H1 (cell line): ENCODE results near the gene DOC2A. TPM values are rescaled to one million over a fixed set of nuclear protein-coding genes. Genes with fewer than 3 reads are reported as not detected.
A peak's percentile ranks its signal among the peaks of the same experiment; 100 is the strongest.

Source experiments
- CTCF ChIA-PET: fragments of 300-600 bp; sonication (Branson Sonifier 250); formaldehyde crosslinking; loops from one replicate; lab custom pipeline; 2021; ENCODE audit not compliant: partially characterized antibody; lab: Charles Lee
- POLR2A ChIA-PET: fragments of 300-600 bp; sonication (Branson Sonifier 250); formaldehyde crosslinking; loops from one replicate; lab custom pipeline; 2021; ENCODE audit warnings: inconsistent platforms; ENCODE audit not compliant: partially characterized antibody; lab: Charles Lee
- DNase-seq, 2 experiments: peaks; one replicate each; pipeline versions ENCODE4 v3.0.0 to v3.0.0-alpha.2; 2010 to 2022; ENCODE audit warnings: low spot score in 2 of 2, low read depth in 1 of 2, mixed read lengths in 1 of 2
- FAIRE-seq: peaks from 2 replicates; lab custom pipeline; 2011; peaks lifted over from hg19 to GRCh38; lab: Jason Lieb, UNC
- H2AFZ ChIP-seq: 2 replicates; pipeline ENCODE4 v1.8.1; 2012; ENCODE audit warnings: low read length, inconsistent platforms
- H2AK5ac ChIP-seq: 2 replicates; pipeline ENCODE4 v1.6.1; 2013; ENCODE audit warnings: low read depth, low read length
- H2BK120ac ChIP-seq: replicated peaks from 2 replicates; pipeline ENCODE3; 2013; ENCODE audit warnings: low read depth, low read length, inconsistent platforms
- H2BK12ac ChIP-seq: 2 replicates; pipeline ENCODE4 v1.6.1; 2013; ENCODE audit warnings: low read depth, low read length
- H2BK15ac ChIP-seq: 2 replicates; pipeline ENCODE4 v1.6.1; 2013; ENCODE audit warnings: low read length
- H2BK20ac ChIP-seq: 2 replicates; pipeline ENCODE4 v1.6.1; 2013; ENCODE audit warnings: low read length
- H2BK5ac ChIP-seq: 2 replicates; pipeline ENCODE4 v1.6.1; 2013; ENCODE audit warnings: low read depth, low read length
- H3K14ac ChIP-seq: 2 replicates; pipeline ENCODE4 v1.6.1; 2013; ENCODE audit warnings: inconsistent platforms; ENCODE audit not compliant: insufficient read length
- H3K18ac ChIP-seq: 2 replicates; pipeline ENCODE4 v1.6.1; 2013; ENCODE audit warnings: low read length; ENCODE audit errors: extremely low read depth
- H3K23ac ChIP-seq: 2 replicates; pipeline ENCODE4 v1.6.1; 2013; ENCODE audit warnings: inconsistent platforms; ENCODE audit not compliant: insufficient read length
- H3K23me2 ChIP-seq: 2 replicates; pipeline ENCODE4 v1.6.1; 2013; ENCODE audit warnings: low read depth, low read length
- H3K27ac ChIP-seq: 2 replicates; pipeline ENCODE4 v1.6.1; 2011; ENCODE audit warnings: low read depth, low read length, inconsistent platforms
- H3K27me3 ChIP-seq, 4 experiments: replicated peaks in 1 of 4; 1 replicate in 1 of 4; 2 replicates in 3 of 4; pipeline versions ENCODE4 v1.6.1 to v1.8.1; 2011 to 2013; ENCODE audit warnings: low read length in 3 of 4, mild to moderate bottlenecking in 3 of 4, inconsistent platforms in 2 of 4, mixed read lengths in 2 of 4, moderate library complexity in 1 of 4; ENCODE audit not compliant: control insufficient read depth in 3 of 4, insufficient read depth in 3 of 4; ENCODE audit errors: extremely low read depth in 1 of 4
- H3K36me3 ChIP-seq, 4 experiments: 2 replicates each; pipeline versions ENCODE4 v1.6.1 to v1.8.1; 2011 to 2013; ENCODE audit warnings: mild to moderate bottlenecking in 4 of 4, low read length in 3 of 4, moderate library complexity in 2 of 4, control low read depth in 1 of 4, inconsistent platforms in 1 of 4; ENCODE audit not compliant: insufficient read depth in 4 of 4, control insufficient read depth in 2 of 4
- H3K4ac ChIP-seq: replicated peaks from 2 replicates; pipeline ENCODE3; 2013; ENCODE audit warnings: low read length, low read depth, mixed read lengths, inconsistent platforms; ENCODE audit not compliant: insufficient read length
- H3K4me1 ChIP-seq, 4 experiments: replicated peaks in 1 of 4; 1 replicate in 1 of 4; 2 replicates in 3 of 4; pipeline versions ENCODE4 v1.6.1 to v1.8.1; 2011 to 2013; ENCODE audit warnings: low read length in 3 of 4, inconsistent platforms in 2 of 4, mixed read lengths in 1 of 4; ENCODE audit not compliant: insufficient read depth in 4 of 4, control insufficient read depth in 3 of 4
- H3K4me2 ChIP-seq, 2 experiments: 2 replicates each; pipeline versions ENCODE4 v1.6.1 to v1.8.1; 2011 to 2013; ENCODE audit warnings: low read depth in 2 of 2, low read length in 2 of 2, control low read depth in 1 of 2, inconsistent platforms in 1 of 2, mild to moderate bottlenecking in 1 of 2; ENCODE audit not compliant: insufficient read depth in 1 of 2
- H3K4me3 ChIP-seq, 4 experiments: fragments of 200-600, 300-600 bp in 1 of 4; sonication (generic), shearing (Covaris generic), sonication (Bioruptor Twin) in 1 of 4; 2 replicates each; pipeline versions ENCODE4 v1.5.1 to v1.8.1; 2011 to 2016; ENCODE audit warnings: low read length in 4 of 4, low read depth in 3 of 4, control low read depth in 2 of 4, inconsistent platforms in 2 of 4, mild to moderate bottlenecking in 2 of 4, mixed read lengths in 1 of 4, moderate library complexity in 1 of 4; ENCODE audit not compliant: insufficient read depth in 2 of 4; ENCODE audit errors: extremely low read depth in 1 of 4
- H3K56ac ChIP-seq: replicated peaks from 2 replicates; pipeline ENCODE3; 2013; ENCODE audit warnings: low read depth, mild to moderate bottlenecking, mixed read lengths, low read length, inconsistent platforms; ENCODE audit not compliant: insufficient read length
- H3K79me1 ChIP-seq: 2 replicates; pipeline ENCODE4 v1.6.1; 2013; ENCODE audit warnings: low read depth, low read length, control low read depth
- H3K79me2 ChIP-seq, 2 experiments: 2 replicates each; pipeline versions ENCODE4 v1.6.1 to v1.8.1; 2012 to 2013; ENCODE audit warnings: low read length in 2 of 2, mild to moderate bottlenecking in 2 of 2, inconsistent platforms in 1 of 2; ENCODE audit not compliant: insufficient read depth in 2 of 2, control insufficient read depth in 1 of 2
- H3K9ac ChIP-seq, 4 experiments: replicated peaks in 1 of 4; 1 replicate in 1 of 4; 2 replicates in 3 of 4; pipeline versions ENCODE4 v1.6.1 to v1.8.1; 2011 to 2013; ENCODE audit warnings: low read depth in 3 of 4, low read length in 3 of 4, control low read depth in 2 of 4, mild to moderate bottlenecking in 2 of 4, moderate library complexity in 2 of 4, inconsistent platforms in 1 of 4; ENCODE audit errors: extremely low read depth in 1 of 4
- H3K9me3 ChIP-seq, 2 experiments: 2 replicates each; pipeline versions ENCODE4 v1.6.1 to v1.8.1; 2012 to 2013; ENCODE audit warnings: mild to moderate bottlenecking in 2 of 2, moderate library complexity in 2 of 2, control low read depth in 1 of 2, inconsistent platforms in 1 of 2, low read depth in 1 of 2, low read length in 1 of 2, mixed read lengths in 1 of 2; ENCODE audit not compliant: insufficient read depth in 2 of 2
- H4K20me1 ChIP-seq, 2 experiments: replicated peaks in 1 of 2; 2 replicates each; pipeline versions ENCODE3 to v1.8.1; 2011 to 2013; ENCODE audit warnings: inconsistent platforms in 2 of 2, low read length in 2 of 2, mild to moderate bottlenecking in 1 of 2; ENCODE audit not compliant: insufficient read depth in 2 of 2, control insufficient read depth in 1 of 2
- H4K5ac ChIP-seq: 2 replicates; pipeline ENCODE4 v1.6.1; 2013; ENCODE audit warnings: low read length, low read depth, mixed read lengths, inconsistent platforms; ENCODE audit not compliant: insufficient read length
- H4K8ac ChIP-seq: 2 replicates; pipeline ENCODE4 v1.8.0; 2013; ENCODE audit warnings: mild to moderate bottlenecking, moderate library complexity, low read length, inconsistent platforms; ENCODE audit not compliant: insufficient read depth; ENCODE audit errors: extremely low read depth
- H4K91ac ChIP-seq: replicated peaks from 2 replicates; pipeline ENCODE3; 2013; ENCODE audit warnings: low read length, mixed read lengths, inconsistent platforms; ENCODE audit not compliant: insufficient read length
- ASH2L ChIP-seq: fragments of 200-600, 300-600 bp; sonication (generic); IDR thresholded peaks from one replicate; pipeline ENCODE4 v1.7.1; 2017; ENCODE audit warnings: low read length
- BRCA1 ChIP-seq: IDR thresholded peaks from 2 replicates; pipeline ENCODE4 v1.6.1; 2012; ENCODE audit warnings: low read depth, low read length, improper control_type of control experiment
- CREB1 ChIP-seq: IDR thresholded peaks from 2 replicates; pipeline ENCODE4 v1.6.1; 2012; ENCODE audit warnings: inconsistent platforms
- CTBP2 ChIP-seq: IDR thresholded peaks from 2 replicates; pipeline ENCODE4 v1.7.0; 2011; ENCODE audit warnings: borderline replicate concordance, mild to moderate bottlenecking, moderate library complexity, mixed read lengths, low read length; ENCODE audit not compliant: insufficient read depth, insufficient read length
- E2F6 ChIP-seq: IDR thresholded peaks from 2 replicates; pipeline ENCODE4 v1.6.1; 2012; ENCODE audit warnings: inconsistent platforms
- MAX ChIP-seq: IDR thresholded peaks from 2 replicates; pipeline ENCODE4 v1.6.1; 2012; ENCODE audit warnings: inconsistent platforms
- POU5F1 ChIP-seq: IDR thresholded peaks from 2 replicates; pipeline ENCODE4 v1.6.1; 2011; ENCODE audit warnings: low read depth, mild to moderate bottlenecking, low read length, moderate library complexity
- RBBP5 ChIP-seq: IDR thresholded peaks from 2 replicates; pipeline ENCODE4 v1.7.1; 2012; ENCODE audit warnings: low read depth, mild to moderate bottlenecking, inconsistent platforms, low read length, moderate library complexity, borderline replicate concordance
- RFX5 ChIP-seq: IDR thresholded peaks from 2 replicates; pipeline ENCODE4 v1.6.1; 2011; ENCODE audit warnings: low read depth, low read length, improper control_type of control experiment, borderline replicate concordance
- SP1 ChIP-seq: IDR thresholded peaks from 2 replicates; pipeline ENCODE4 v1.6.1; 2011; ENCODE audit warnings: low read depth, low read length
- TCF12 ChIP-seq: IDR thresholded peaks from 2 replicates; pipeline ENCODE4 v1.6.1; 2011; ENCODE audit warnings: low read depth, mild to moderate bottlenecking, low read length
- WGBS, 2 experiments: shearing (Covaris generic) in 1 of 2; methylation state at CpG; one replicate each; pipeline versions ENCODE4 v1.1.6 to v1.1.7; 2013 to 2015; ENCODE audit warnings: low lambda C conversion rate in 2 of 2, mixed read lengths in 2 of 2, inconsistent platforms in 1 of 2, low coverage in 1 of 2, missing lambda C conversion rate in 1 of 2; ENCODE audit not compliant: insufficient replicate concordance in 2 of 2, insufficient coverage in 1 of 2, insufficient read length in 1 of 2; ENCODE audit errors: extremely low coverage in 1 of 2, missing lambda C conversion rate in 1 of 2; 5-methylcytosine and 5-hydroxymethylcytosine counted together
- polyA plus RNA-seq, 7 experiments: library from polyadenylated mRNA; depleted of rRNA in 3 of 7; stranded (reverse) in 5 of 7; unstranded in 2 of 7; fragments of >200 nt in 5 of 7; fragments of 200-250 nt in 2 of 7; gene quantifications; 1 replicate in 5 of 7; 2 replicates in 1 of 7; 4 replicates in 1 of 7; pipeline versions ENCODE4 v1.2.1 to v1.2.3, GENCODE V29; 2011 to 2013; ENCODE audit warnings: missing spikeins in 2 of 7, mixed read lengths in 2 of 7
- total RNA-seq: library from RNA; stranded (reverse); fragmentation: NEBNext Ultra II Directional; extraction: Animal tissue kit (Norgen Biotek cat#: 25700); gene quantifications from 2 replicates; pipeline ENCODE4 v1.2.1, GENCODE V29; 2021

Gene DOC2A
- total and polyA plus RNA-seq, 2 of the 8 experiments (the other 6 are each of a cell fraction or from before 2014, with no cell fraction given), result 13.9 to 20.7 TPM

- no peak overlapping the region for H4K5ac ChIP-seq
- H3K4me2 ChIP-seq, result peak overlapping the region; percentile 76 to 94
- H2AK5ac ChIP-seq, result no peak overlapping the region
- peak overlapping the region in 3 of 4 experiments; percentile 45 to 63 (median 53); a peak in 4 of 7 replicates for H3K9ac ChIP-seq
- no peak overlapping the region for H2BK120ac ChIP-seq
- H3K9me3 ChIP-seq, result no peaks in the 10 kb centered on the region
- POLR2A ChIA-PET, result interaction anchor here (0.8 to 7.6 kb wide), 7 partner anchors 9 to 243 kb away, joined by 3 to 88 read pairs (median 4); partner anchors contain the start of genes ALDOA and TLCD3B
- peak overlapping the region; percentile 77; the same call in 1 of the 2 replicates for H2AFZ ChIP-seq
- DNase-seq, result peak in 1 of 2 experiments; percentile 98
- CTCF ChIA-PET, result interaction anchor here (0.8 to 6.1 kb wide), 7 partner anchors 8 to 41 kb away, joined by 3 to 23 read pairs (median 3); partner anchors contain the start of gene TLCD3B
- H2BK5ac ChIP-seq, result no peak overlapping the region
- H3K56ac ChIP-seq, result peak overlapping the region; percentile 64
- no peak overlapping the region; the same call in 1 of the 2 replicates for H3K18ac ChIP-seq
- no peak overlapping the region for H2BK20ac ChIP-seq
- peaks cover 6% of the 10 kb centered on the region for H3K23me2 ChIP-seq
- H4K8ac ChIP-seq, result no peak overlapping the region
- no peak overlapping the region for H3K14ac ChIP-seq
- no peaks in the 10 kb centered on the region for H3K36me3 ChIP-seq
- no peak overlapping the region for H3K23ac ChIP-seq
- H2BK12ac ChIP-seq, result no peak overlapping the region
- no peak overlapping the region for H4K91ac ChIP-seq
- no peak for FAIRE-seq
- H4K20me1 ChIP-seq, result no peaks in the 10 kb centered on the region
- H3K27ac ChIP-seq, result no peak overlapping the region
- peaks cover 0 to 4% (median 2%) of the 10 kb centered on the region in 4 experiments; a peak in 3 of 7 replicates for H3K4me1 ChIP-seq
- H3K4ac ChIP-seq, result no peak overlapping the region
- H3K4me3 ChIP-seq, result peak overlapping the region; percentile 68 to 80 (median 78)
- no peak overlapping the region for H2BK15ac ChIP-seq
- H3K79me1 ChIP-seq, result no peaks in the 10 kb centered on the region
- peaks cover 0 to 5% (median 2%) of the 10 kb centered on the region in 4 experiments; a peak in 2 of 7 replicates for H3K27me3 ChIP-seq
- no peaks in the 10 kb centered on the region for H3K79me2 ChIP-seq
- 20% methylated on average over 19 of the region's 58 CpGs; no CpG with 5 or more reads in 1 of the 2 experiments for WGBS, 2 experiments
- TF ChIP-seq MAX, result peak; percentile 93
- TF ChIP-seq CREB1, result peak; percentile 74
- no peak for TF ChIP-seq RFX5
- 0 out of 2 replicates have a peak, but pooled peaks have one; percentile 30 for TF ChIP-seq RBBP5
- no peak for TF ChIP-seq POU5F1
- 0 out of 2 replicates have a peak, but pooled peaks have one; percentile 25 for TF ChIP-seq SP1
- no peak for TF ChIP-seq CTBP2
- TF ChIP-seq BRCA1, result peak; percentile 48; the same call in 1 of the 2 replicates
- no peak for TF ChIP-seq TCF12
- TF ChIP-seq ASH2L, result peak; percentile 37
- peak; percentile 99 for TF ChIP-seq E2F6
Measured at GRCh38 chr16:30052671-30053372, 42.0 kb upstream of the DOC2A start.
